ENCODE measurements around the gene VAV3.

DNA sequence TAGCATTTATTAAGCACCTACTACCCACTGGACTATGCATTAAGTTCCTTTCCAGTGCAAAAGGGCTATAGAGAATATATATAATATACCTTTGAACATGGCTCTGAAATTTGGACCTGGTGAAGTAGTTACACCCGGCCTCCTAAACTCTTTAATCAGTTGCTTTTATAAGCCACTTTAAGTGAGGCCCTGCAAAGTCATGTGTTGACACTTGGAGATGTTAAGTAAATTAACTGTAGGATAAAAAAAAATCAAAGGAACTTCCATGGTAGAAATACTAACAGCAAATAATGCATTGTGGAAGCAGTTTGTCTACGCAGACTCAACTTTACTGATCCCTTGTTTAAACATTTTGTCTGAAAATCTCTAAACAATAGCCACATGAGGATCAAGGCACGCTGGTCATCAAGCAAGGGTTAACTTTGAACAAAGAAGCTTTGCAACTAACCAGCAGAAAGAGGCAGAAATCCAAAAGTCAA is 283.9 kb downstream of the VAV3 start:
- TF ChIP-seq EP300 (IDR thresholded peaks at IDR 0.05; ENCODE audit: low read depth) = no peak
- TF ChIP-seq, protein P1, sequence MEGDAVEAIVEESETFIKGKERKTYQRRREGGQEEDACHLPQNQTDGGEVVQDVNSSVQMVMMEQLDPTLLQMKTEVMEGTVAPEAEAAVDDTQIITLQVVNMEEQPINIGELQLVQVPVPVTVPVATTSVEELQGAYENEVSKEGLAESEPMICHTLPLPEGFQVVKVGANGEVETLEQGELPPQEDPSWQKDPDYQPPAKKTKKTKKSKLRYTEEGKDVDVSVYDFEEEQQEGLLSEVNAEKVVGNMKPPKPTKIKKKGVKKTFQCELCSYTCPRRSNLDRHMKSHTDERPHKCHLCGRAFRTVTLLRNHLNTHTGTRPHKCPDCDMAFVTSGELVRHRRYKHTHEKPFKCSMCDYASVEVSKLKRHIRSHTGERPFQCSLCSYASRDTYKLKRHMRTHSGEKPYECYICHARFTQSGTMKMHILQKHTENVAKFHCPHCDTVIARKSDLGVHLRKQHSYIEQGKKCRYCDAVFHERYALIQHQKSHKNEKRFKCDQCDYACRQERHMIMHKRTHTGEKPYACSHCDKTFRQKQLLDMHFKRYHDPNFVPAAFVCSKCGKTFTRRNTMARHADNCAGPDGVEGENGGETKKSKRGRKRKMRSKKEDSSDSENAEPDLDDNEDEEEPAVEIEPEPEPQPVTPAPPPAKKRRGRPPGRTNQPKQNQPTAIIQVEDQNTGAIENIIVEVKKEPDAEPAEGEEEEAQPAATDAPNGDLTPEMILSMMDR (IDR thresholded peaks at IDR 0.05) = no peak

All from transverse colon (tissue), 3 donors.